ENCODE data around the gene QPCTL. TPM values are rescaled to one million over a fixed set of nuclear protein-coding genes. Genes with fewer than 3 reads are reported as not detected.

QPCTL gene
- total RNA-seq, 1 experiment from 2014 or later = 13.7 TPM

DNA sequence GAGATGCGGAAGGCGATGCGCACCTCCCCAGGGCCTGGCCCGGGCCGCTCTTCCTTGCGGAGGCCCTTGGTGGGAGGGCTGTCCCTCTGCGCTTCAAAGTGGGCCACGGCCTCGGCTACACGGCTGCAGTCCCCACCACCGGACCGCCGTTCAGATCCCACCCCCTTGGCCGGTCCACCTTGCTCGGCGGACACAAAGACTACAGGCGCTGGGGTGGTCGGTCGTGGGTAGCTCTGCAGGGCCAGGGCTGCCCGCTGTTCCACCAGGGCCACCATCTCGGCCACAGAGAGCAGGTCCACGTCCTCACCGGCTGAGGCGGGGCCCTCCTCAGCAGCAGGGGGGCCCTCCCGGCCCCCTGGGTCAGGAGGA lies 20.2 kb downstream of the QPCTL start:
- WGBS (ENCODE audit: extremely low coverage, insufficient read length, low lambda C conversion rate) = no CpG with 5 or more reads among the region's 25 CpGs
- no peak for TF ChIP-seq CTCF (conservative IDR thresholded peaks at IDR 0.05)
- no peaks in the 10 kb centered on the region for H3K79me1 ChIP-seq (ENCODE audit: insufficient read depth, low read depth, low read length, poor library complexity, severe bottlenecking)

More for the DNA sequence above, 20.2 kb downstream of the QPCTL start:
- Histone ChIP-seq H2BK5ac (ENCODE audit: insufficient read length, low read length) (no peak overlapping the region), H3T11ph (ENCODE audit: low read length) (no peak overlapping the region), H2AK5ac (ENCODE audit: insufficient read length, low read length) (no peak overlapping the region), H3K56ac (ENCODE audit: insufficient read length, low read depth, low read length) (no peak overlapping the region), H3K4ac (ENCODE audit: low read depth, low read length) (no peak overlapping the region), H4K5ac (ENCODE audit: insufficient read length, low read depth, low read length) (no peak overlapping the region), H3K9ac (ENCODE audit: extremely low read depth, insufficient read length, low read length) (no peak overlapping the region), H3K27me3 (ENCODE audit: insufficient read depth, low read length) (no peaks in the 10 kb centered on the region), H2BK120ac (ENCODE audit: low read depth, low read length, poor library complexity, severe bottlenecking) (no peak overlapping the region), H3K4me2 (ENCODE audit: insufficient read depth, insufficient read length, low read length) (no peak overlapping the region), H2BK15ac (ENCODE audit: low read depth, low read length) (no peak overlapping the region), H2BK12ac (ENCODE audit: insufficient read length, low read depth, low read length) (no peak overlapping the region), H3K27ac (ENCODE audit: insufficient read length, low read depth, low read length) (no peak overlapping the region), H3K14ac (ENCODE audit: insufficient read depth, low read length) (no peak overlapping the region), H3K4me1 (ENCODE audit: insufficient read depth, low read length) (no peaks in the 10 kb centered on the region), H3K79me2 (ENCODE audit: insufficient read depth, low read length) (peaks cover 12% of the 10 kb centered on the region; the same call in 1 of the 2 replicates), H4K91ac (ENCODE audit: insufficient read length, low read depth, low read length) (no peak overlapping the region), H3K18ac (ENCODE audit: insufficient read length, low read depth, low read length) (no peak overlapping the region), H3K9me3 (ENCODE audit: control insufficient read depth, low read depth, low read length) (no peaks in the 10 kb centered on the region), H2AFZ (ENCODE audit: low read length) (no peak overlapping the region), H4K20me1 (ENCODE audit: control insufficient read depth, insufficient read depth, insufficient read length) (no peaks in the 10 kb centered on the region), H4K8ac (replicated peaks; ENCODE audit: insufficient read length, low read depth, low read length) (no peak overlapping the region), H3K23me2 (ENCODE audit: insufficient read length, low read depth, low read length, poor library complexity, severe bottlenecking) (peaks cover 9% of the 10 kb centered on the region), H2BK20ac (ENCODE audit: low read depth, low read length, poor library complexity, severe bottlenecking) (no peak overlapping the region), H3K23ac (ENCODE audit: insufficient read length, low read depth, low read length) (no peak overlapping the region)
- Mint-ChIP-seq H3K27me3 (ENCODE audit: low read depth) (no peaks in the 10 kb centered on the region; the same call in 1 of the 2 replicates), H3K9me3 (no peaks in the 10 kb centered on the region), H3K36me3 (ENCODE audit: insufficient read depth in 1 of 3, low read depth in 3 of 3) (peaks cover 13 to 22% (median 14%) of the 10 kb centered on the region in 3 experiments; a peak in 6 of 7 replicates), H3K27ac (no peak overlapping the region), H3K4me1 (peaks cover 15 to 30% of the 10 kb centered on the region in 2 experiments), H3K4me3 (no peak overlapping the region)
- DNase-seq = no peak
